HG02610 (cell line): Measurements from ENCODE around the gene NOMO2.
"Not testable (repeated sequence)": the region's sequence is repeated elsewhere in the genome, so short reads cannot be mapped to it uniquely, and the experiment has no call there.

Experiments used
- ATAC-seq: cut with Tn5 transposase; IDR thresholded peaks from one replicate; pipeline ENCODE4 v1.9.1; 2021; ENCODE audit warnings: mild to moderate bottlenecking, moderate library complexity; ENCODE audit not compliant: unreplicated experiment

The NOMO2 gene

DNA sequence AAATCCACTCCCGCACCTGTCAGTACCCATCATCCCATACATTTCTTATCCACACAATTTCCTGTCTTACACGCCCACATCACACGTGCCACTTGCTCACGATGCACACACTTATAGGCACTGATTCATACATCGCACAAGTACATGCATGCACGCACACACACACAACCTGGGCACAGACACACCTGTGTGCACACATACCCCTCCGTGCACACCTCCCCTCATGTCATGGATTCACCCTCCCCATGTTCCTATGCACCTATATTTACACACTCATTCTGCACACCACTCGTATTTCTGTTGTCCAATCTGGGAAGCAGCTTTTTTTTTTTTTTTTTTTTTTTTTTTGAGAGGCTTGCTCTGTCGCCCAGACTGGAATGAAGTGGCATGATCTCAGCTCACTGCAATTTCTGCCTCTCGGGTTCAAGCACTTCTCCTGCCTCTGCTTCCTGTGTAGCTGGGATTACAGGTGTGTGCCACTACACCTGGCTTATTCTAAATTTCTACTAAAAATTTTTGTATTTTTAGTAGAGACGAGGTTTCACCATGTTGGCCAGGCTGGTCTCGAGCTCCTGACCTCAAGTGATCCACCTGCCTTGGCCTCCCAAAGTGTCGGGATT is 13.5 kb upstream of the NOMO2 start:
- ATAC-seq, result not testable (repeated sequence)

- ATAC-seq, result not testable (repeated sequence)
These were observed 12.0 kb upstream of the NOMO2 start for GRCh38 chr16:18573887-18574286.

- ATAC-seq, result not testable (repeated sequence)
These were observed 11.1 kb upstream of the NOMO2 start for GRCh38 chr16:18572973-18573372.

DNA sequence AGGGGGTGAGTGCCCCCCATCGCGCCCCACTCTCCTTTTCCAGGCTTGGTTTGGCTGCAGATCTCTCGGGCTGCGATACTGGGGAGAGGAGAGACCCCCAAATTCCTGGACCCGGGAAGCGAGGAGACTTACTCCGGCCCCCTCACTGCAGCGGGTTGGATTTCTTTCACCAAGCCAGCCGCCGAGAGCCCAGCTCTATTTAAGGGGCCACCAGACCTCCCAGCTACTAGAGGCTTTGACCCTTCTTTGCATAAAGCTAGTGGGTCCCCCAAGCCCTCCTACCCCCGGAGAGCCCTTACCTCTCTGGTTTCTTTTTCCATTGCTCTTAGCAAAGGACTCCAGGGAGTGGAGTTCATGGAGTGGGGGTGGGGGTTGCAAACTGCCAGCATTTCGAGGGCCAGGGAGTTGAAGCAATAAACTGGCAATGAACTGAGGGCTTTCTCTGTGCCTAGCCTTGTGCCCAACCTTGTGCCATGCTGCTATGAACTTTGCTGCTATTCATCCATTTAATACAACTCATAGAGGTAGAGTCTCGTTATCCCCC is 9.5 kb upstream of the NOMO2 start:
- ATAC-seq, result not testable (repeated sequence)

GRCh38 chr16:18570529-18571306 is 8.8 kb upstream of the NOMO2 start:
- ATAC-seq, result not testable (repeated sequence)

DNA sequence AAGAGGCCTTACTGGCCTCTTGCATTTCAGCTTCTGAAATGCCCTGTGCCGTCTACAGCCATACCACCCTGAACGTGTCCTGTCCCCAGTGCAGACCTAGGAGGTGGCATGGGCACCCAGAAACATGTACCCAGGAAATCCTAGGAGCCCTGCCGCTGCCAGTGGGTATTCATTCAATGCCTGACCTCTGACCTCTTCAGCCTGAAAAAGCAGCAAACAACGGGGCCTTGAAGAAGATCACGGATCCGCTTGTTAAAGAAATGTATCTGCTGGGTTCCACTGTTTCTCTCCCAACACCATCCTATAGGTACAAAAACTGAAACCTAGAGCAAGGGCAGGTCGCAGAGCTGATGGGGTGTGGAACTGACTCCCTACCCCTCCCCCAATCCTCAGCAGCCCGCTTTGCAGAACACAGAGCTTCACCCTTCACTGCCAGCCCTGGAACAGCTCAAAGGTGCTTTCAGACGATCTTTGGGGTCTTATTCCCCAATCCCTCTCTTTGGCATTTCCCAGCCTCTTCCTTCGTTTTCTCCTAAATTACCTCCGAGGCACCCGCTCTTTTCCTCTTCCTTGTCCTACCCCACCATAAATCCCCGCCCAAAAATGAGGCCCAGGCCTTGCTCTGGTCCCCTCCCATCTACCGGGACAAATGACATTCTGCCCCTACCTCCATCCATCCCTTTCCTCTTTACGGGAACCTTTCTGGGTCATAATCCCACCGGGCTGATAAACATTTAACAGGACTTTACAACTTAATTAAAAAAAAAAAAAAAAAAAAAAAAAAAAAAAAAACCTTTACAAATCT is 1.3 kb downstream of the NOMO2 start:
- not testable (repeated sequence) for ATAC-seq

- ATAC-seq, result not testable (repeated sequence)
These were observed 8.2 kb downstream of the NOMO2 start for GRCh38 chr16:18553671-18554070.

DNA sequence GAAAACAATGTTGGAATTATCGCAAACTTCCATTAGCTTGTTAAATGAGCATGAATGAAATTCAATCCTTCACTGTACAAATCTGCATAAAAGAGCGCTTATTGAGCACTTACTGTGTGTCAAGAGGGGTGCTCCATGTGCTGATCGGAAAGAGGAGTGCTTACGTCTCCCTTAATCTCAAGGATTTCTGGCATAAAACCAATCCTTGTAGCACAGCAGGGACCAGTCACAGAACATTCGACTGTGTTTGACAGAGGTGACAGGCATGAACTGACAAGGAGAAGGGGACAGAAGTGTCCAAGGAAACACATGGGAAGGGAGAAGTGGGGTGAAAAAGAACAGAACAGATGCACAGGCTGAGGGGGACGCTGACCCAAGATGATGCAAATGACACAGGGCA is 14.5 kb downstream of the NOMO2 start:
- ATAC-seq, result not testable (repeated sequence)

- ATAC-seq, result not testable (repeated sequence)
These were observed 15.0 kb downstream of the NOMO2 start for GRCh38 chr16:18546853-18547252.

DNA sequence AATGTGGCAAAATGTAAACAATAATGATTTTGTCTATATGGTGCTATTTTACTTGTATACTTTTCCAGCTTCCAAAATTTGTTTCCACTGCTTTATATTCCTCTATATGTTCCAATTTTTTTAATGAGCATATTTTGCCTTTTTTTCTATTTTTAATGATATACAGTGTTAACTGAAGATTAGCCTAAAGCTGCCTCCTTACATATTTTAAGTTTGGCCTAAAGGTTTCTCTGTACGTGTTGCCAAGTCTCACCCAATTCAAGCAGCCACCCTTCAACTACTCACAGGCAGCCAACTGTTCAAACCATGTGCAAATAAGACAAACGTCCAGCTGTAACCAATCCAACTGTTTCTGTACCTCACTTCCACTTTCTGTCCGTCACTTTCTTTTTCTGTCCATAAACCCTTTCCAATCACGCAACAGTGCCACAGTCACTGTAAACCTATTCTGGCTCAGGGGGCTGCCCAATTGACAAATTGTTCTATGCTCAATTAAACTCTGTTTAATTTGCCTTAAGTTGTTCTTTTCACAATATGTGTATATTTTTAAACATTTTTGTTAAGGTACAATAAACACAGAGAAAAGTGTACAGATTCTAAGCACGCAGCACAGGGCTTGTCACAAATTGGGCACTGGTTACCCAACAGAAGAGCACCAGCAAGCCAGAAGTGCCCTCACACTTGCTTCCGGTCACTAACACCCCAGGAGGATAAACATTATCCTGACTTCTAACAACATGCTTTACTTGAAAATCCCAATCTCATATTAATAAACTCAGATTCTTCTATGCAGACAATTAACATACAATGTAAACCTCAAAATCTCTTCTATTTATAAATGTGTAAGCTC is 17.4 kb downstream of the NOMO2 start:
- ATAC-seq, result not testable (repeated sequence)

DNA sequence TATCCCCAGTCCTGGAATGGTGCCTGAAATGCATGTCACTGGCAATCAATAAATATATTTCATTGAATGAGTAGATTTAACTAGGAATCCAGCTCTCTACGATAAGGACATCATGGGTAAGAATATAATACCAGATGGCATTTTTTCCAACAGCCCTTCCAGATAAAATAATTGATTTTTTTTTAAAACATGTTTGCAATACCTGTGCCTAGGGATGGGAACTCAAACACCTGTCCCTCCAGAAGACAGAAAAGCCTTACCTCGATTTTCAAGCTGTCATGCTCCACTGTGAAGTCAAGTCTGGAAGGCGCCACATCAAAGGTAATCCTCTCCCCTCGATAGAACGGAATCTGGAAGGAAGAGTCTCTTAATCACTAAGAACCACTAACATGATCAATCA is 20.0 kb downstream of the NOMO2 start:
- not testable (repeated sequence) for ATAC-seq

DNA sequence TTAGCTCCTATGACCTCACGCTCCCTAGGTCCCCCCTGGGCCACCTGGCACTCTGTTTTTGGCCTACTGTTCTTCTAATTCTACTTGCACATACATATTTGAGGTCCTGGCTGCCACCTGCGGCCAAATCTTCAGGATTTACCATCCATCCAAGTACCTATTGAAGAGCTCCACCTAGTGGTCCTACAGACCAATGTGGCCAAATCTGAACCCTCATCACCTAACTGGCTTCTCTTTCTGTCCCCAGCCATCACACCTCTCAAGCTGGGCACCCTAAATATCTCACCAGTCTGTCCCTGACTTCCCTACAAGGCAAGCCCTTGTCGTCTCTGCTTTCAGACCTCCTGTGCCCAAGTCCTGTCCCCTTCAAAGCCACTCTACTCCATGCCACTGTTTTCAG is 24.9 kb downstream of the NOMO2 start:
- not testable (repeated sequence) for ATAC-seq

DNA sequence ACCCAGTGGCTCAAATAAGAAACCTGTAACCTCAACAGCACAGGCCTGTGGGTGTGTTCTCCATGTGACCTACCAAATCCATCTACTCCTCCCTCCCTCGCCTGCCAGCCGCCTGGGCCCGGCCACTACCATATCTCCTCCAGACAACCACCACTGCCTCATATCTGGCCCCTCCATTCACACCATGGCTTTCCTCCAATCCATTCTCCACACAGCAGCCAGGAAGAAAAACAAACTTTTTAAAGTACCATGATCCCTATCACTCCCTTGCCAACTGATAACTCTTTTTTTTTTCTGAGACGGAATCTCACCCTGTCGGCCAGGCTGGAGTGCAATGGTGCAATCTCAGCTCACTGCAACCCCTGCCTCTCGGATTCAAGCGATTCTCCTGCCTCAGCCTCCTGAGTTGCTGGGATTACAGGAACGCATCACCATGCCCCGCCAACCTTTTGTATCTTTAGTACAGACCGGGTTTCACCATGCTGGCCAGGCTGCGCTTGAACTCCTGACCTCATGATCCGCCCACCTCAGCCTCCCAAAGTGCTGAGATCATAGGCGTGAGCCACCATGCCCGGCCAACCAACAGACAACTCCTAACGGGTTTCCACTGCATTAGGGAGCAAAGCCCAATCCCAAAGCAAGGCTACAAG is 26.3 kb downstream of the NOMO2 start:
- ATAC-seq, result not testable (repeated sequence)

- not testable (repeated sequence) for ATAC-seq
These were observed 27.6 kb downstream of the NOMO2 start for GRCh38 chr16:18534308-18534707.

GRCh38 chr16:18531323-18531722 is 30.6 kb downstream of the NOMO2 start:
- not testable (repeated sequence) for ATAC-seq

GRCh38 chr16:18530329-18530728 is 31.6 kb downstream of the NOMO2 start:
- ATAC-seq, result not testable (repeated sequence)

GRCh38 chr16:18526547-18526946 is 35.4 kb downstream of the NOMO2 start:
- ATAC-seq, result not testable (repeated sequence)

DNA sequence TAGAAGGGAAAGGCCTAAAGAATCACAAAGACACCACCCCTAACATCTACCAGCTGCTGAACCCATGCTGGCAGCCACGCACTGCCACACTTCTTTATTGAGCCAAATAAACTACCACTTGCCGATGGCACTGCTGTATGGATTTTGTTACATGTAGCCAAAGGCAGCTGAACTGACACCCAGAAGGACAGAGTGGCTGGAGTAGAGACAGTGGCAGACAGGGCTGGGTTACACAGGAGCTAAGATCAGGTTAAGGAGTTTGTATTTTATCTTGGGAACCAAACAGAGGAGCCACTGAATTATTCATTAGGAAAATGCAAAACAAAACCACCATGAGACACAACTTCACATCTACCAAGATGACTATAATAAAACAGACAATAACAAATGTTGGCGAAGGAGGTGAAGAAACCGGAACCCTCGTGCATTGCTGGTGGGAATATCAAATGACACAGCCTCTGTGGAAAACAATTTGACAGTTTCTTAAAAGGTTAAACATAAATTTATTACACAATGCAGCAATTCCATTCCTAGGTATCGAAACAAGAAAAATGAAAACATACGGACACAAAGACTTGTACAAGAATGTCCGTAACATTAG is 35.9 kb downstream of the NOMO2 start:
- ATAC-seq, result not testable (repeated sequence)

GRCh38 chr16:18522637-18523036 is 39.3 kb downstream of the NOMO2 start:
- ATAC-seq, result not testable (repeated sequence)
